GM23338 (cell line): ENCODE data around the gene SFMBT2. TPM values are rescaled to one million over a fixed set of nuclear protein-coding genes. Genes with fewer than 3 reads are reported as not detected.

Source experiments
- ATAC-seq: fragments of 200-7000 bp; cut with Tn5 transposase; 3 replicates; pipeline ENCODE4 v1.9.1; 2020
- DNase-seq: peaks from one replicate; pipeline ENCODE4 v3.0.0-alpha.2; 2015; ENCODE audit warnings: low spot score
- H2AFZ ChIP-seq: fragments of 200-600 bp; sonication (generic); 2 replicates; pipeline ENCODE4 v1.8.0; 2016; ENCODE audit warnings: antibody characterized with exemption, mild to moderate bottlenecking, moderate library complexity
- H3F3A ChIP-seq: fragments of 200-600 bp; sonication (generic); replicated peaks from 2 replicates; pipeline ENCODE4 v1.8.0; 2017; ENCODE audit warnings: antibody characterized with exemption, mixed run types, low read depth
- H3K27ac ChIP-seq: fragments of 200-600 bp; sonication (generic); 2 replicates; pipeline ENCODE4 v1.6.1; 2016; ENCODE audit warnings: low read depth
- H3K27me3 ChIP-seq: fragments of 200-600 bp; sonication (generic); 2 replicates; pipeline ENCODE4 v1.8.0; 2016; ENCODE audit warnings: mild to moderate bottlenecking, mixed run types, moderate library complexity; ENCODE audit not compliant: insufficient read depth
- H3K36me3 ChIP-seq: fragments of 200-600 bp; sonication (generic); 2 replicates; pipeline ENCODE4 v1.8.0; 2016; ENCODE audit warnings: mild to moderate bottlenecking; ENCODE audit not compliant: insufficient read depth
- H3K4me1 ChIP-seq: fragments of 200-600 bp; sonication (generic); 2 replicates; pipeline ENCODE4 v1.8.0; 2016; ENCODE audit warnings: mild to moderate bottlenecking, moderate library complexity; ENCODE audit not compliant: insufficient read depth
- H3K4me2 ChIP-seq: fragments of 200-600 bp; sonication (generic); 2 replicates; pipeline ENCODE4 v1.7.1; 2017; ENCODE audit warnings: mixed run types
- H3K4me3 ChIP-seq: fragments of 200-600 bp; sonication (generic); 2 replicates; pipeline ENCODE4 v1.6.1; 2016; ENCODE audit warnings: mixed run types
- H3K79me2 ChIP-seq: fragments of 200-600 bp; sonication (generic); replicated peaks from 2 replicates; pipeline ENCODE4 v1.8.0; 2017; ENCODE audit warnings: mild to moderate bottlenecking; ENCODE audit not compliant: insufficient read depth
- H3K9me2 ChIP-seq: fragments of 200-600 bp; sonication (generic); 2 replicates; pipeline ENCODE4 v1.8.0; 2017; ENCODE audit not compliant: insufficient read depth
- H4K20me1 ChIP-seq: fragments of 200-600 bp; sonication (generic); replicated peaks from 2 replicates; pipeline ENCODE4 v1.8.0; 2017; ENCODE audit warnings: mild to moderate bottlenecking; ENCODE audit not compliant: insufficient read depth
- H3K27ac Mint-ChIP-seq: 2 replicates; pipeline ENCODE4 v1.8.0; 2020; ENCODE audit warnings: inconsistent platforms, mild to moderate bottlenecking, moderate library complexity, mixed read lengths
- H3K27me3 Mint-ChIP-seq: 3 replicates; pipeline ENCODE4 v1.8.0; 2022; ENCODE audit warnings: low read depth, mild to moderate bottlenecking, moderate library complexity, mixed read lengths, inconsistent platforms; ENCODE audit not compliant: insufficient read depth, poor library complexity
- H3K36me3 Mint-ChIP-seq: 3 replicates; pipeline ENCODE4 v1.8.0; 2021; ENCODE audit warnings: low read depth, mild to moderate bottlenecking, inconsistent platforms, moderate library complexity, mixed read lengths
- H3K4me1 Mint-ChIP-seq: 3 replicates; pipeline ENCODE4 v1.8.0; 2020; ENCODE audit warnings: mild to moderate bottlenecking, inconsistent platforms, mixed read lengths
- H3K4me3 Mint-ChIP-seq: 3 replicates; pipeline ENCODE4 v1.8.0; 2021; ENCODE audit warnings: moderate library complexity, mild to moderate bottlenecking, inconsistent platforms, mixed read lengths
- H3K9me3 Mint-ChIP-seq: 3 replicates; pipeline ENCODE4 v1.8.0; 2020; ENCODE audit warnings: moderate library complexity, mild to moderate bottlenecking, inconsistent platforms, mixed read lengths
- EZH2 ChIP-seq: fragments of 200-600 bp; sonication (generic); IDR thresholded peaks from one replicate; pipeline ENCODE4 v1.8.0; 2017; ENCODE audit warnings: antibody characterized with exemption, mild to moderate bottlenecking, low read depth; ENCODE audit not compliant: unreplicated experiment
- STAT1 ChIP-seq: IDR thresholded peaks from one replicate; pipeline ENCODE4 v1.6.1; 2016; ENCODE audit warnings: antibody characterized with exemption; ENCODE audit not compliant: unreplicated experiment
- polyA plus RNA-seq: library from polyadenylated mRNA; unstranded; fragments of >200 nt; fragmentation: Nextera tagmentation; extraction: Ambion mirVana; gene quantifications from 2 replicates; pipeline ENCODE4 v1.2.1, GENCODE V29; 2016
- total RNA-seq: library from RNA; depleted of rRNA; stranded (reverse); fragments of >200 nt; shearing (Covaris generic); gene quantifications from 2 replicates; pipeline ENCODE4 v1.2.3, GENCODE V29; 2014
- TF ChIP-seq, protein P1 (sequence below): fragments of 250-450 bp; sonication (Bioruptor Pico); IDR thresholded peaks from 2 replicates; pipeline ENCODE4 v1.5.0; 2020; ENCODE audit warnings: mild to moderate bottlenecking, moderate library complexity
- TF ChIP-seq, protein P2 (sequence below): IDR thresholded peaks from 2 replicates; pipeline ENCODE4 v1.6.1; 2016; ENCODE audit warnings: antibody characterized with exemption
- TF ChIP-seq, protein P3 (sequence below), 2 experiments: fragments of 200-600 bp in 1 of 2; sonication (generic) in 1 of 2; conservative IDR thresholded peaks; 2 replicates each; pipeline versions ENCODE4 v1.5.1 to v1.6.1; 2016 to 2017; ENCODE audit warnings: antibody characterized with exemption in 2 of 2, low read depth in 2 of 2, mild to moderate bottlenecking in 2 of 2, moderate library complexity in 1 of 2
- TF ChIP-seq, protein P4 (sequence below): IDR thresholded peaks from one replicate; pipeline ENCODE4 v1.6.1; 2018; ENCODE audit warnings: antibody characterized with exemption; ENCODE audit not compliant: unreplicated experiment

SFMBT2 gene
- total and polyA plus RNA-seq, 2 experiments from 2014 or later = 2.7 to 6.7 TPM

DNA sequence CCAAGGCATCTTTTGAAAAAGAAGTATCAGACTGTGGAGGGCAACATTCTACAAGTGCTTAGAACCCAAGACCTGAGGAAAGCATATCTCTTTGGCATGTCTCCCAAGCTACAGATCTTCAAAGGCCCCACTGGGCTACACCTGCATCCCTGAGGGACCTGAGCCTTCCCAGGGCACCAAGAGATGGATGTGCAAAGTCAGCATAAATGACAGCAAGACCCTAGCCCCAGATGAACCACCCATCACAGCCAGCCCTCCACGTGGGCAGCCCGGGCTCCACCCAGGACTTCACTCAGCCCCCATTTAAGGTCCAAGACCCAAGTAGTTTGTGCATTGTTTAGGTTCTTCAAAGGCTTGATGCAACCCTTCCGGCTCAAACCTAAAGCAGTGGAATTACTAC is 123.5 kb downstream of the SFMBT2 start (continued):
- TF ChIP-seq, protein P1, sequence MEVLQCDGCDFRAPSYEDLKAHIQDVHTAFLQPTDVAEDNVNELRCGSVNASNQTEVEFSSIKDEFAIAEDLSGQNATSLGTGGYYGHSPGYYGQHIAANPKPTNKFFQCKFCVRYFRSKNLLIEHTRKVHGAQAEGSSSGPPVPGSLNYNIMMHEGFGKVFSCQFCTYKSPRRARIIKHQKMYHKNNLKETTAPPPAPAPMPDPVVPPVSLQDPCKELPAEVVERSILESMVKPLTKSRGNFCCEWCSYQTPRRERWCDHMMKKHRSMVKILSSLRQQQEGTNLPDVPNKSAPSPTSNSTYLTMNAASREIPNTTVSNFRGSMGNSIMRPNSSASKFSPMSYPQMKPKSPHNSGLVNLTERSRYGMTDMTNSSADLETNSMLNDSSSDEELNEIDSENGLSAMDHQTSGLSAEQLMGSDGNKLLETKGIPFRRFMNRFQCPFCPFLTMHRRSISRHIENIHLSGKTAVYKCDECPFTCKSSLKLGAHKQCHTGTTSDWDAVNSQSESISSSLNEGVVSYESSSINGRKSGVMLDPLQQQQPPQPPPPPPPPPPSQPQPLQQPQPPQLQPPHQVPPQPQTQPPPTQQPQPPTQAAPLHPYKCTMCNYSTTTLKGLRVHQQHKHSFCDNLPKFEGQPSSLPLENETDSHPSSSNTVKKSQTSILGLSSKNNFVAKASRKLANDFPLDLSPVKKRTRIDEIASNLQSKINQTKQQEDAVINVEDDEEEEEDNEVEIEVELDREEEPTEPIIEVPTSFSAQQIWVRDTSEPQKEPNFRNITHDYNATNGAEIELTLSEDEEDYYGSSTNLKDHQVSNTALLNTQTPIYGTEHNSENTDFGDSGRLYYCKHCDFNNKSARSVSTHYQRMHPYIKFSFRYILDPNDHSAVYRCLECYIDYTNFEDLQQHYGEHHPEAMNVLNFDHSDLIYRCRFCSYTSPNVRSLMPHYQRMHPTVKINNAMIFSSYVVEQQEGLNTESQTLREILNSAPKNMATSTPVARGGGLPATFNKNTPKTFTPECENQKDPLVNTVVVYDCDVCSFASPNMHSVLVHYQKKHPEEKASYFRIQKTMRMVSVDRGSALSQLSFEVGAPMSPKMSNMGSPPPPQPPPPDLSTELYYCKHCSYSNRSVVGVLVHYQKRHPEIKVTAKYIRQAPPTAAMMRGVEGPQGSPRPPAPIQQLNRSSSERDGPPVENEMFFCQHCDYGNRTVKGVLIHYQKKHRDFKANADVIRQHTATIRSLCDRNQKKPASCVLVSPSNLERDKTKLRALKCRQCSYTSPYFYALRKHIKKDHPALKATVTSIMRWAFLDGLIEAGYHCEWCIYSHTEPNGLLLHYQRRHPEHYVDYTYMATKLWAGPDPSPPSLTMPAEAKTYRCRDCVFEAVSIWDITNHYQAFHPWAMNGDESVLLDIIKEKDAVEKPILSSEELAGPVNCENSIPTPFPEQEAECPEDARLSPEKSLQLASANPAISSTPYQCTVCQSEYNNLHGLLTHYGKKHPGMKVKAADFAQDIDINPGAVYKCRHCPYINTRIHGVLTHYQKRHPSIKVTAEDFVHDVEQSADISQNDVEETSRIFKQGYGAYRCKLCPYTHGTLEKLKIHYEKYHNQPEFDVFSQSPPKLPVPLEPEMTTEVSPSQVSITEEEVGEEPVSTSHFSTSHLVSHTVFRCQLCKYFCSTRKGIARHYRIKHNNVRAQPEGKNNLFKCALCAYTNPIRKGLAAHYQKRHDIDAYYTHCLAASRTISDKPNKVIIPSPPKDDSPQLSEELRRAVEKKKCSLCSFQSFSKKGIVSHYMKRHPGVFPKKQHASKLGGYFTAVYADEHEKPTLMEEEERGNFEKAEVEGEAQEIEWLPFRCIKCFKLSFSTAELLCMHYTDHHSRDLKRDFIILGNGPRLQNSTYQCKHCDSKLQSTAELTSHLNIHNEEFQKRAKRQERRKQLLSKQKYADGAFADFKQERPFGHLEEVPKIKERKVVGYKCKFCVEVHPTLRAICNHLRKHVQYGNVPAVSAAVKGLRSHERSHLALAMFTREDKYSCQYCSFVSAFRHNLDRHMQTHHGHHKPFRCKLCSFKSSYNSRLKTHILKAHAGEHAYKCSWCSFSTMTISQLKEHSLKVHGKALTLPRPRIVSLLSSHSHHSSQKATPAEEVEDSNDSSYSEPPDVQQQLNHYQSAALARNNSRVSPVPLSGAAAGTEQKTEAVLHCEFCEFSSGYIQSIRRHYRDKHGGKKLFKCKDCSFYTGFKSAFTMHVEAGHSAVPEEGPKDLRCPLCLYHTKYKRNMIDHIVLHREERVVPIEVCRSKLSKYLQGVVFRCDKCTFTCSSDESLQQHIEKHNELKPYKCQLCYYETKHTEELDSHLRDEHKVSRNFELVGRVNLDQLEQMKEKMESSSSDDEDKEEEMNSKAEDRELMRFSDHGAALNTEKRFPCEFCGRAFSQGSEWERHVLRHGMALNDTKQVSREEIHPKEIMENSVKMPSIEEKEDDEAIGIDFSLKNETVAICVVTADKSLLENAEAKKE = no peak
- TF ChIP-seq, protein P2, sequence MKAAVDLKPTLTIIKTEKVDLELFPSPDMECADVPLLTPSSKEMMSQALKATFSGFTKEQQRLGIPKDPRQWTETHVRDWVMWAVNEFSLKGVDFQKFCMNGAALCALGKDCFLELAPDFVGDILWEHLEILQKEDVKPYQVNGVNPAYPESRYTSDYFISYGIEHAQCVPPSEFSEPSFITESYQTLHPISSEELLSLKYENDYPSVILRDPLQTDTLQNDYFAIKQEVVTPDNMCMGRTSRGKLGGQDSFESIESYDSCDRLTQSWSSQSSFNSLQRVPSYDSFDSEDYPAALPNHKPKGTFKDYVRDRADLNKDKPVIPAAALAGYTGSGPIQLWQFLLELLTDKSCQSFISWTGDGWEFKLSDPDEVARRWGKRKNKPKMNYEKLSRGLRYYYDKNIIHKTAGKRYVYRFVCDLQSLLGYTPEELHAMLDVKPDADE = no peak
- TF ChIP-seq, protein P3, sequence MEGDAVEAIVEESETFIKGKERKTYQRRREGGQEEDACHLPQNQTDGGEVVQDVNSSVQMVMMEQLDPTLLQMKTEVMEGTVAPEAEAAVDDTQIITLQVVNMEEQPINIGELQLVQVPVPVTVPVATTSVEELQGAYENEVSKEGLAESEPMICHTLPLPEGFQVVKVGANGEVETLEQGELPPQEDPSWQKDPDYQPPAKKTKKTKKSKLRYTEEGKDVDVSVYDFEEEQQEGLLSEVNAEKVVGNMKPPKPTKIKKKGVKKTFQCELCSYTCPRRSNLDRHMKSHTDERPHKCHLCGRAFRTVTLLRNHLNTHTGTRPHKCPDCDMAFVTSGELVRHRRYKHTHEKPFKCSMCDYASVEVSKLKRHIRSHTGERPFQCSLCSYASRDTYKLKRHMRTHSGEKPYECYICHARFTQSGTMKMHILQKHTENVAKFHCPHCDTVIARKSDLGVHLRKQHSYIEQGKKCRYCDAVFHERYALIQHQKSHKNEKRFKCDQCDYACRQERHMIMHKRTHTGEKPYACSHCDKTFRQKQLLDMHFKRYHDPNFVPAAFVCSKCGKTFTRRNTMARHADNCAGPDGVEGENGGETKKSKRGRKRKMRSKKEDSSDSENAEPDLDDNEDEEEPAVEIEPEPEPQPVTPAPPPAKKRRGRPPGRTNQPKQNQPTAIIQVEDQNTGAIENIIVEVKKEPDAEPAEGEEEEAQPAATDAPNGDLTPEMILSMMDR (conservative IDR thresholded peaks at IDR 0.05; ENCODE audit: low read depth in 2 of 2) = no peak
- no peak for TF ChIP-seq EZH2

DNA sequence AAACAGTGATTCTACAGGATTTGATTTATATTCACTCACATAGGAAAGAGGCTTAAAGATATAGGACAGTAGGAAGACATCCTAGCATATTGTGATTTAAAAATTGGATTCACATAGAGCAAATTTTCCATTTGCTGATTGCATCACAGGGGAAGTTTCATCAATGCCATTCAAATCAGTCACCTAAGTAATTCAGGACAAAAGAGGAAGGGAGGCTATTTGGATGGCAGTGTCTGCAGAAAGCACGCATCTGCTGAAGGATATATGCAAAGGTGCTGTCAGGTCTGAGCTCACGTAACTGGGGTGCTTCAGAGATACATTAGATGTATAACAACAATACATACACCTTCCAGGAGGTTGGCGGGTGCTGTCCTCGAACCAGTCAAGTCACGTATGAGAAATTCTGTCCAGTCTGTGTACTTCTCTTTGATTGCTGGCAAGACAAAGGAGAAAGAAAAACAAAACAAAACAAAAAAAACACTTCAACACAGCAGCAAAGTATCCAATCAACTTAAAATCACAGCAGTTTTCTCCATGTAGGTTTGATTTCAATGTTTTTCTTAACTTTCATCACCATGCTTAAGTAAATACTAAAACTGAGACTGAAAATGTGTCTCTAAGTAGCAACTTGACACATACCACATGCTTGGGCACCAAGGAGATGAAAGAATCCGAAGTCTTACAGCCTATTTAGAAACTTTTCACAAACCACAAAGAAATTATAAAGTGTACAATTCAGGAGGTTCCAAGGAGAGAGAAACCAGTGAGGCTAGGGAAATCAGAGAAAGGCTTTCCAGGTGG is 125.1 kb downstream of the SFMBT2 start:
- Mint-ChIP-seq H3K36me3 (no peaks in the 10 kb centered on the region), H3K27ac (no peak overlapping the region)
- ATAC-seq = no peak
- TF ChIP-seq, protein P4, sequence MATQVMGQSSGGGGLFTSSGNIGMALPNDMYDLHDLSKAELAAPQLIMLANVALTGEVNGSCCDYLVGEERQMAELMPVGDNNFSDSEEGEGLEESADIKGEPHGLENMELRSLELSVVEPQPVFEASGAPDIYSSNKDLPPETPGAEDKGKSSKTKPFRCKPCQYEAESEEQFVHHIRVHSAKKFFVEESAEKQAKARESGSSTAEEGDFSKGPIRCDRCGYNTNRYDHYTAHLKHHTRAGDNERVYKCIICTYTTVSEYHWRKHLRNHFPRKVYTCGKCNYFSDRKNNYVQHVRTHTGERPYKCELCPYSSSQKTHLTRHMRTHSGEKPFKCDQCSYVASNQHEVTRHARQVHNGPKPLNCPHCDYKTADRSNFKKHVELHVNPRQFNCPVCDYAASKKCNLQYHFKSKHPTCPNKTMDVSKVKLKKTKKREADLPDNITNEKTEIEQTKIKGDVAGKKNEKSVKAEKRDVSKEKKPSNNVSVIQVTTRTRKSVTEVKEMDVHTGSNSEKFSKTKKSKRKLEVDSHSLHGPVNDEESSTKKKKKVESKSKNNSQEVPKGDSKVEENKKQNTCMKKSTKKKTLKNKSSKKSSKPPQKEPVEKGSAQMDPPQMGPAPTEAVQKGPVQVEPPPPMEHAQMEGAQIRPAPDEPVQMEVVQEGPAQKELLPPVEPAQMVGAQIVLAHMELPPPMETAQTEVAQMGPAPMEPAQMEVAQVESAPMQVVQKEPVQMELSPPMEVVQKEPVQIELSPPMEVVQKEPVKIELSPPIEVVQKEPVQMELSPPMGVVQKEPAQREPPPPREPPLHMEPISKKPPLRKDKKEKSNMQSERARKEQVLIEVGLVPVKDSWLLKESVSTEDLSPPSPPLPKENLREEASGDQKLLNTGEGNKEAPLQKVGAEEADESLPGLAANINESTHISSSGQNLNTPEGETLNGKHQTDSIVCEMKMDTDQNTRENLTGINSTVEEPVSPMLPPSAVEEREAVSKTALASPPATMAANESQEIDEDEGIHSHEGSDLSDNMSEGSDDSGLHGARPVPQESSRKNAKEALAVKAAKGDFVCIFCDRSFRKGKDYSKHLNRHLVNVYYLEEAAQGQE = no peak
- TF ChIP-seq STAT1 = no peak
- TF ChIP-seq, protein P2 = no peak
- TF ChIP-seq, protein P3 (conservative IDR thresholded peaks at IDR 0.05; ENCODE audit: low read depth in 2 of 2) = no peak

More for the DNA sequence above, 125.1 kb downstream of the SFMBT2 start:
- Histone ChIP-seq H3K9me2 (no peaks in the 10 kb centered on the region), H3K4me3 (no peak overlapping the region), H3K36me3 (no peaks in the 10 kb centered on the region), H3F3A (no peaks in the 10 kb centered on the region), H3K4me2 (no peak overlapping the region), H2AFZ (no peak overlapping the region), H4K20me1 (peaks cover 3% of the 10 kb centered on the region; the same call in 1 of the 2 replicates), H3K79me2 (peaks cover 10% of the 10 kb centered on the region), H3K4me1 (no peaks in the 10 kb centered on the region), H3K27ac (no peak overlapping the region), H3K27me3 (no peaks in the 10 kb centered on the region)
- no peak for DNase-seq
- Mint-ChIP-seq H3K4me3 (no peak overlapping the region), H3K4me1 (no peaks in the 10 kb centered on the region), H3K9me3 (no peaks in the 10 kb centered on the region), H3K27me3 (peaks cover 6% of the 10 kb centered on the region)
